B cell (primary cell): ENCODE results near the gene ZSCAN23.

Experiments used
- CTCF ChIP-seq: fragments of 200-600 bp; IDR thresholded peaks from one replicate; pipeline ENCODE4 v1.8.0; 2022; ENCODE audit warnings: antibody characterized with exemption, mild to moderate bottlenecking
- EZH2 ChIP-seq: IDR thresholded peaks from 2 replicates; pipeline ENCODE4 v1.6.1; 2012; ENCODE audit warnings: borderline replicate concordance, low read depth, mild to moderate bottlenecking, moderate library complexity, low read length; ENCODE audit not compliant: insufficient read depth, poor library complexity, severe bottlenecking

- TF ChIP-seq CTCF, result no peak
- TF ChIP-seq EZH2, result no peak
Observed at GRCh38 chr6:28384143-28384533, 59.2 kb downstream of the ZSCAN23 start.
